HG03280 (cell line): ENCODE results near the gene HRH3.

ENCODE experiments used
- ATAC-seq: cut with Tn5 transposase; IDR thresholded peaks from one replicate; pipeline ENCODE4 v1.9.1; 2021; ENCODE audit warnings: mild to moderate bottlenecking, moderate library complexity; ENCODE audit not compliant: unreplicated experiment

The HRH3 gene

GRCh38 chr20:62230696-62231095 lies 10.6 kb upstream of the HRH3 start:
- ATAC-seq, result no peak

GRCh38 chr20:62230276-62230675 lies 10.2 kb upstream of the HRH3 start:
- no peak for ATAC-seq

- no peak for ATAC-seq
Measured at GRCh38 chr20:62229667-62230066, 9.6 kb upstream of the HRH3 start.

- ATAC-seq, result no peak
Measured at GRCh38 chr20:62228982-62229545, 9.0 kb upstream of the HRH3 start.

- no peak for ATAC-seq
Measured at GRCh38 chr20:62227977-62228958, 8.2 kb upstream of the HRH3 start.

- no peak for ATAC-seq
Measured at GRCh38 chr20:62227591-62227976, 7.5 kb upstream of the HRH3 start.

- no peak for ATAC-seq
Measured at GRCh38 chr20:62226707-62227590, 6.9 kb upstream of the HRH3 start.

- ATAC-seq, result no peak
Measured at GRCh38 chr20:62225820-62226635, 6.0 kb upstream of the HRH3 start.

GRCh38 chr20:62225026-62225425 lies 4.9 kb upstream of the HRH3 start:
- ATAC-seq, result no peak

- no peak for ATAC-seq
Measured at GRCh38 chr20:62224113-62224855, 4.2 kb upstream of the HRH3 start.

GRCh38 chr20:62223571-62223970 lies 3.5 kb upstream of the HRH3 start:
- ATAC-seq, result no peak

GRCh38 chr20:62222972-62223371 lies 2.9 kb upstream of the HRH3 start:
- no peak for ATAC-seq

- ATAC-seq, result no peak
Measured at GRCh38 chr20:62222266-62222850, 2.3 kb upstream of the HRH3 start.

GRCh38 chr20:62220666-62221568 lies 839 bp upstream of the HRH3 start:
- no peak for ATAC-seq

- no peak for ATAC-seq
Measured at GRCh38 chr20:62219101-62219991, 732 bp downstream of the HRH3 start.

- no peak for ATAC-seq
Measured at GRCh38 chr20:62217913-62218773, 1.9 kb downstream of the HRH3 start.
